T-helper 17 cell (primary cell): ENCODE measurements around the gene SLIT3. TPM values are rescaled to one million over a fixed set of nuclear protein-coding genes. Genes with fewer than 3 reads are reported as not detected.

ENCODE experiments used
- ATAC-seq: fragments of 150-1000 bp; cut with Tn5 transposase; 2 replicates; pipeline ENCODE4 v1.10.0; 2021; ENCODE audit warnings: mild to moderate bottlenecking, moderate library complexity
- DNase-seq, 3 donors: peaks; one replicate each; pipeline versions ENCODE4 v3.0.0 to v3.0.0-alpha.2; 2020 to 2021
- H3K9me3 ChIP-seq: one replicate; pipeline ENCODE4 v1.7.0; 2013; ENCODE audit warnings: low read length, mild to moderate bottlenecking; ENCODE audit not compliant: control insufficient read depth, poor library complexity, severe bottlenecking
- H3K27ac Mint-ChIP-seq: one replicate; pipeline ENCODE4 v1.8.0; 2022; ENCODE audit warnings: mild to moderate bottlenecking, moderate library complexity, mixed read lengths
- H3K27me3 Mint-ChIP-seq: one replicate; pipeline ENCODE4 v1.8.0; 2022; ENCODE audit warnings: mixed read lengths
- H3K36me3 Mint-ChIP-seq: one replicate; pipeline ENCODE4 v1.8.0; 2022; ENCODE audit warnings: low read depth, mixed read lengths
- H3K4me1 Mint-ChIP-seq: one replicate; pipeline ENCODE4 v1.8.0; 2022; ENCODE audit warnings: mild to moderate bottlenecking, mixed read lengths
- H3K4me3 Mint-ChIP-seq: one replicate; pipeline ENCODE4 v1.8.0; 2022; ENCODE audit warnings: mild to moderate bottlenecking, moderate library complexity, mixed read lengths
- total RNA-seq, 4 donors: library from RNA in 2 of 4; stranded (reverse) in 2 of 4; gene quantifications; one replicate each; pipeline ENCODE4 v1.2.3 and lab custom pipeline; 2022 to 2026

The SLIT3 gene
- total RNA-seq, 2 donors from 2014 or later: not detected

GRCh38 chr5:169185626-169186025, 115.3 kb downstream of the SLIT3 start:
- no peak for ATAC-seq
- H3K27me3 Mint-ChIP-seq: peaks cover 5% of the 10 kb centered on the region

GRCh38 chr5:169183576-169183975, 117.4 kb downstream of the SLIT3 start:
- no peaks in the 10 kb centered on the region for H3K9me3 ChIP-seq
- Mint-ChIP-seq H3K36me3 (no peaks in the 10 kb centered on the region), H3K4me1 (no peaks in the 10 kb centered on the region), H3K27me3 (no peaks in the 10 kb centered on the region), H3K4me3 (no peak overlapping the region), H3K27ac (no peak overlapping the region)
- DNase-seq (no peak), ATAC-seq (no peak)

More at GRCh38 chr5:169185626-169186025, 115.3 kb downstream of the SLIT3 start:
- H3K27ac Mint-ChIP-seq: no peak overlapping the region
- no peak overlapping the region for H3K4me3 Mint-ChIP-seq
- H3K9me3 ChIP-seq: no peaks in the 10 kb centered on the region
- H3K4me1 Mint-ChIP-seq: no peaks in the 10 kb centered on the region
- H3K36me3 Mint-ChIP-seq: no peaks in the 10 kb centered on the region
- no peak for DNase-seq

GRCh38 chr5:169182797-169183196, 118.1 kb downstream of the SLIT3 start:
- no peak for ATAC-seq
- H3K4me3 Mint-ChIP-seq: no peak overlapping the region
- no peak for DNase-seq
- no peaks in the 10 kb centered on the region for H3K36me3 Mint-ChIP-seq
- H3K4me1 Mint-ChIP-seq: no peaks in the 10 kb centered on the region
- H3K27me3 Mint-ChIP-seq: no peaks in the 10 kb centered on the region
- H3K27ac Mint-ChIP-seq: no peak overlapping the region
- H3K9me3 ChIP-seq: no peaks in the 10 kb centered on the region

- Mint-ChIP-seq H3K27me3 (no peaks in the 10 kb centered on the region), H3K27ac (no peak overlapping the region), H3K36me3 (no peaks in the 10 kb centered on the region), H3K4me3 (no peak overlapping the region), H3K4me1 (no peaks in the 10 kb centered on the region)
- DNase-seq: no peak
- no peaks in the 10 kb centered on the region for H3K9me3 ChIP-seq
- ATAC-seq: no peak
Measured at GRCh38 chr5:169181814-169182213, 119.1 kb downstream of the SLIT3 start.

- ATAC-seq: no peak
- no peaks in the 10 kb centered on the region for H3K9me3 ChIP-seq
- H3K4me3 Mint-ChIP-seq: no peak overlapping the region
- H3K27ac Mint-ChIP-seq: no peak overlapping the region
- no peak for DNase-seq
- H3K36me3 Mint-ChIP-seq: no peaks in the 10 kb centered on the region
- no peaks in the 10 kb centered on the region for H3K27me3 Mint-ChIP-seq
- H3K4me1 Mint-ChIP-seq: no peaks in the 10 kb centered on the region
Measured at GRCh38 chr5:169178754-169179153, 122.2 kb downstream of the SLIT3 start.

GRCh38 chr5:169178274-169178673, 122.7 kb downstream of the SLIT3 start:
- no peaks in the 10 kb centered on the region for H3K27me3 Mint-ChIP-seq
- DNase-seq (no peak), ATAC-seq (no peak)
- no peak overlapping the region for H3K4me3 Mint-ChIP-seq
- no peak overlapping the region for H3K27ac Mint-ChIP-seq
- H3K4me1 Mint-ChIP-seq: no peaks in the 10 kb centered on the region
- H3K36me3 Mint-ChIP-seq: no peaks in the 10 kb centered on the region
- H3K9me3 ChIP-seq: peaks cover 3% of the 10 kb centered on the region

- H3K4me3 Mint-ChIP-seq: no peak overlapping the region
- no peaks in the 10 kb centered on the region for H3K36me3 Mint-ChIP-seq
- H3K4me1 Mint-ChIP-seq: no peaks in the 10 kb centered on the region
- ATAC-seq (no peak), DNase-seq (no peak)
- H3K27ac Mint-ChIP-seq: no peak overlapping the region
- H3K27me3 Mint-ChIP-seq: no peaks in the 10 kb centered on the region
- H3K9me3 ChIP-seq: peaks cover 4% of the 10 kb centered on the region
Measured at GRCh38 chr5:169176709-169177694, 123.9 kb downstream of the SLIT3 start.

- Mint-ChIP-seq H3K27me3 (no peaks in the 10 kb centered on the region), H3K36me3 (no peaks in the 10 kb centered on the region), H3K4me1 (no peaks in the 10 kb centered on the region), H3K4me3 (no peak overlapping the region), H3K27ac (no peak overlapping the region)
- ATAC-seq (no peak), DNase-seq (no peak)
- peaks cover 4% of the 10 kb centered on the region for H3K9me3 ChIP-seq
Measured at GRCh38 chr5:169175733-169176132, 125.2 kb downstream of the SLIT3 start.

GRCh38 chr5:169174923-169175322, 126.0 kb downstream of the SLIT3 start:
- ATAC-seq: no peak
- H3K27me3 Mint-ChIP-seq: peaks cover 4% of the 10 kb centered on the region
- H3K27ac Mint-ChIP-seq: no peak overlapping the region

GRCh38 chr5:169173372-169173771, 127.6 kb downstream of the SLIT3 start:
- H3K9me3 ChIP-seq: peaks cover 4% of the 10 kb centered on the region
- Mint-ChIP-seq H3K36me3 (no peaks in the 10 kb centered on the region), H3K4me1 (no peaks in the 10 kb centered on the region), H3K27ac (no peak overlapping the region), H3K27me3 (peaks cover 6% of the 10 kb centered on the region), H3K4me3 (no peak overlapping the region)
- DNase-seq (no peak), ATAC-seq (no peak)

More at GRCh38 chr5:169174923-169175322, 126.0 kb downstream of the SLIT3 start:
- H3K9me3 ChIP-seq: peaks cover 4% of the 10 kb centered on the region
- no peak overlapping the region for H3K4me3 Mint-ChIP-seq
- no peak for DNase-seq
- no peaks in the 10 kb centered on the region for H3K4me1 Mint-ChIP-seq
- H3K36me3 Mint-ChIP-seq: no peaks in the 10 kb centered on the region

- H3K27me3 Mint-ChIP-seq: peaks cover 6% of the 10 kb centered on the region
- no peaks in the 10 kb centered on the region for H3K4me1 Mint-ChIP-seq
- DNase-seq (no peak), ATAC-seq (no peak)
- no peak overlapping the region for H3K4me3 Mint-ChIP-seq
- H3K36me3 Mint-ChIP-seq: no peaks in the 10 kb centered on the region
- peaks cover 4% of the 10 kb centered on the region for H3K9me3 ChIP-seq
- no peak overlapping the region for H3K27ac Mint-ChIP-seq
Measured at GRCh38 chr5:169171515-169171914, 129.4 kb downstream of the SLIT3 start.

- Mint-ChIP-seq H3K27ac (no peak overlapping the region), H3K27me3 (peaks cover 14% of the 10 kb centered on the region), H3K4me1 (no peaks in the 10 kb centered on the region), H3K4me3 (no peak overlapping the region), H3K36me3 (no peaks in the 10 kb centered on the region)
- peaks cover 4% of the 10 kb centered on the region for H3K9me3 ChIP-seq
- ATAC-seq (no peak), DNase-seq (no peak)
Measured at GRCh38 chr5:169169783-169170182, 131.2 kb downstream of the SLIT3 start.

- peaks cover under 1% of the 10 kb centered on the region for H3K9me3 ChIP-seq
- H3K27me3 Mint-ChIP-seq: peaks cover 14% of the 10 kb centered on the region
- H3K27ac Mint-ChIP-seq: no peak overlapping the region
- no peaks in the 10 kb centered on the region for H3K4me1 Mint-ChIP-seq
- ATAC-seq (no peak), DNase-seq (no peak)
- no peaks in the 10 kb centered on the region for H3K36me3 Mint-ChIP-seq
- no peak overlapping the region for H3K4me3 Mint-ChIP-seq
Measured at GRCh38 chr5:169168280-169168679, 132.7 kb downstream of the SLIT3 start.

- no peaks in the 10 kb centered on the region for H3K4me1 Mint-ChIP-seq
- no peak overlapping the region for H3K4me3 Mint-ChIP-seq
- no peak for ATAC-seq
- H3K9me3 ChIP-seq: no peaks in the 10 kb centered on the region
- DNase-seq: no peak
- H3K27me3 Mint-ChIP-seq: peaks cover 14% of the 10 kb centered on the region
- no peaks in the 10 kb centered on the region for H3K36me3 Mint-ChIP-seq
- no peak overlapping the region for H3K27ac Mint-ChIP-seq
Measured at GRCh38 chr5:169166078-169166477, 134.9 kb downstream of the SLIT3 start.
